ENCODE results near the gene LRRC9. TPM values are rescaled to one million over a fixed set of nuclear protein-coding genes. Genes with fewer than 3 reads are reported as not detected.
"Not testable (repeated sequence)": the region's sequence is repeated elsewhere in the genome, so short reads cannot be mapped to it uniquely, and the experiment has no call there.

Gene LRRC9
- total and polyA plus RNA-seq, 10 of the 15 experiments (the other 5 are each of a cell fraction or from before 2014, with no cell fraction given): not detected

- TF ChIP-seq ZBTB11 (CRISPR knock-in tag; IDR thresholded peaks at IDR 0.05) (no peak), POU2F2 (IDR thresholded peaks at IDR 0.05; ENCODE audit: borderline replicate concordance, low read depth, low read length) (no peak), NKRF (conservative IDR thresholded peaks at IDR 0.05) (no peak), SREBF1 (IDR thresholded peaks at IDR 0.05; ENCODE audit: low read length) (no peak), BCL11A (IDR thresholded peaks at IDR 0.05; ENCODE audit: low read depth, low read length) (no peak), CBFB (IDR thresholded peaks at IDR 0.05; ENCODE audit: low read depth) (no peak), BCLAF1 (IDR thresholded peaks at IDR 0.05) (no peak), TARDBP (IDR thresholded peaks at IDR 0.05; ENCODE audit: borderline replicate concordance) (no peak), NFIC (IDR thresholded peaks at IDR 0.05; ENCODE audit: low read depth, low read length) (no peak)
Measured at GRCh38 chr14:59944909-59945308, 25.0 kb downstream of the LRRC9 start (continued).

- POLR2A ChIA-PET; SMC1A ChIA-PET (ENCODE audit: uncharacterized antibody, unreplicated experiment): not testable (repeated sequence)
Measured at GRCh38 chr14:59952141-59952540, 32.2 kb downstream of the LRRC9 start.

More at GRCh38 chr14:59952141-59952540, 32.2 kb downstream of the LRRC9 start:
- H2AFZ ChIP-seq (ENCODE audit: control insufficient read depth, low read depth, low read length); BruUV-seq (replicated peaks); H3K4me1 ChIP-seq (ENCODE audit: control insufficient read depth, insufficient read depth, low read length); H3K9me3 ChIP-seq (replicated peaks; ENCODE audit: control insufficient read depth, insufficient read depth, low read length); ATAC-seq; intact Hi-C loops (cut with micrococcal nuclease; ENCODE audit: unreplicated experiment); H3K79me2 ChIP-seq (ENCODE audit: control insufficient read depth, insufficient read depth, low read length); H3K27ac ChIP-seq (ENCODE audit: control insufficient read depth, insufficient read depth); H3K4me3 ChIP-seq; in situ Hi-C loops (cut with MboI); H3K27me3 ChIP-seq (replicated peaks in 1 of 2; ENCODE audit: control insufficient read depth in 2 of 2, insufficient read depth in 2 of 2, low read length in 1 of 2); H3K36me3 ChIP-seq (ENCODE audit: control insufficient read depth in 2 of 2, insufficient read depth in 2 of 2, low read length in 1 of 2); H3K9ac ChIP-seq (ENCODE audit: control insufficient read depth, insufficient read depth, low read length); FAIRE-seq; RAD21 ChIA-PET (ENCODE audit: unreplicated experiment); H3K4me2 ChIP-seq (ENCODE audit: control insufficient read depth, insufficient read depth); DNase-seq (ENCODE audit: low read depth, low spot score); H4K20me1 ChIP-seq (ENCODE audit: control insufficient read depth, insufficient read depth): not testable (repeated sequence)
- CTCF ChIA-PET: interaction anchor here (5.3 kb wide), 1 partner anchor 12 kb away, joined by 25 read pairs; no protein-coding TSS in a partner anchor
- WGBS (ENCODE audit: insufficient coverage, insufficient replicate concordance, low lambda C conversion rate, missing lambda C conversion rate): 53% methylated on average over 6 of the region's 30 CpGs
